ENCODE results near the gene GMDS. TPM values are rescaled to one million over a fixed set of nuclear protein-coding genes. Genes with fewer than 3 reads are reported as not detected.

Gene GMDS
- total RNA-seq, 4 donors from 2014 or later, result 8.7 to 23.1 (median 18.4) TPM

DNA sequence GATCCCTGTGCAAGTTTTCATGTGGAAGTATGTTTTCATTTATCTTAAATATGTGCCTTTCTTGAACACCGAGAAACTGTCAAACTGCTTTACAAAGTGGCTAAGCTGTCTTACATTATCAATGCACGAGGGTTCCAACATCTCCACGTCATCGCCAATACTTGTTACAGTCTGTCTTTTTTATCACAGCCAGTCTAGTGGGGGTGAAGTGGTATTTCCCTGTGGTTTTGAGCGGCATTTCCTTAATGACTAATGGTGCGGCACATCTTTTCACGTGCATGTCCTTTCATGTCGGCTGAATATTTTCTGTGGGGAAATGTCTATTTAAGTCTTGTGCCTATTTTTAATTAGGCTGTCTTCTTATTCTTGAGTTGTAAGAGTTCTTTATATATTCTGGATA is 355.3 kb downstream of the GMDS start:
- no peak overlapping the region for H3K4me3 ChIP-seq (ENCODE audit: low read depth, poor library complexity, severe bottlenecking)
- TF ChIP-seq, protein P1, sequence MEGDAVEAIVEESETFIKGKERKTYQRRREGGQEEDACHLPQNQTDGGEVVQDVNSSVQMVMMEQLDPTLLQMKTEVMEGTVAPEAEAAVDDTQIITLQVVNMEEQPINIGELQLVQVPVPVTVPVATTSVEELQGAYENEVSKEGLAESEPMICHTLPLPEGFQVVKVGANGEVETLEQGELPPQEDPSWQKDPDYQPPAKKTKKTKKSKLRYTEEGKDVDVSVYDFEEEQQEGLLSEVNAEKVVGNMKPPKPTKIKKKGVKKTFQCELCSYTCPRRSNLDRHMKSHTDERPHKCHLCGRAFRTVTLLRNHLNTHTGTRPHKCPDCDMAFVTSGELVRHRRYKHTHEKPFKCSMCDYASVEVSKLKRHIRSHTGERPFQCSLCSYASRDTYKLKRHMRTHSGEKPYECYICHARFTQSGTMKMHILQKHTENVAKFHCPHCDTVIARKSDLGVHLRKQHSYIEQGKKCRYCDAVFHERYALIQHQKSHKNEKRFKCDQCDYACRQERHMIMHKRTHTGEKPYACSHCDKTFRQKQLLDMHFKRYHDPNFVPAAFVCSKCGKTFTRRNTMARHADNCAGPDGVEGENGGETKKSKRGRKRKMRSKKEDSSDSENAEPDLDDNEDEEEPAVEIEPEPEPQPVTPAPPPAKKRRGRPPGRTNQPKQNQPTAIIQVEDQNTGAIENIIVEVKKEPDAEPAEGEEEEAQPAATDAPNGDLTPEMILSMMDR (IDR thresholded peaks at IDR 0.05), result no peak
- 57 to 68% methylated on average over 8 of the region's 8 CpGs for WGBS, 2 donors
- intact Hi-C loops (cut with DNase I; ENCODE audit: low total_unique reads), result no loop called here
- no peak for DNase-seq (ENCODE audit: low spot score in 2 of 2)

DNA sequence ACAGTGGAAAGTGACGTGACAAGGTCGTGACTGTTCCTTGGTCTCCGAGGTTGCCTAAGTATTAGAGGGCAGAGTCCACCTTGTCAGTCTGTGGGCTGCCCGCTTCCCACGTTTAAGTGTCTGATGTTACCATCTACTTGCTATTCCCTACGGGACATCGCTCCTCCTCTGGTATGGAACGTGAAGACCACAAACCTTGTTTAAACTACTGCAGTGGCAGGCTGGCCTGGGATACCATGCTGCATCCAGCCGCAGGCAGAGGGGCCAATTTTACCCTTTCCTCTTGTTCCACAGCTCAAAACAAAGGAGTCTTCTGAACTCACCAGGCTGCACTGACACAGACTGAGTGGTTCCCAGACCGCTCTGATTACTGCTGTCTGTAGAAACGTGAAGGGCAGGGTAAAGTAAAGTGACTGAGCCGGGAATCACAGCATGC is 359.8 kb downstream of the GMDS start:
- 88 to 95% methylated on average over 12 of the region's 12 CpGs for WGBS, 2 donors
- no peak for DNase-seq (ENCODE audit: low spot score in 2 of 2)
- intact Hi-C loops (cut with DNase I; ENCODE audit: low total_unique reads), result no loop called here
- TF ChIP-seq POLR2A (IDR thresholded peaks at IDR 0.05), result no peak
- TF ChIP-seq, protein P1 (IDR thresholded peaks at IDR 0.05), result no peak
- H3K4me3 ChIP-seq (ENCODE audit: low read depth, poor library complexity, severe bottlenecking), result no peak overlapping the region

DNA sequence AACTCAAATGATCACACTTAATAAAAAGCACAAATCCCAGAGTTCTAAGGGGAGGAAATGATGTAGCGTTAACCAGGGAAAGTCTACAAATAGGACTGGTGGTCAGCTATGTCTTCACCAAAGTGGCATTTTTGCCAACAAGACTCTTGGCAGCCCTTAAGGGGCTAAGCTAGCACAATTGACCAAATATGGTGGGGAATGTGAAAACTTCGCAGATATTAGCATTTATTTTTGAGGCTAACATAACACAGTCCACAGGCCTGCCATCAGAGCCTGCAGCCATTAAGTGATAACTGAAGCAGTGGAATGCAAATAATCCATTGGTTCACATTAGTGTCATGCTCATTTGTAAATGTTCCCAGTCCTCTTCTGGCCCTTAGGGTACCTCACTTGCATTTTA is 361.1 kb downstream of the GMDS start:
- DNase-seq (ENCODE audit: low spot score in 2 of 2), result no peak
- TF ChIP-seq POLR2A (IDR thresholded peaks at IDR 0.05), result no peak
- TF ChIP-seq, protein P1 (IDR thresholded peaks at IDR 0.05), result no peak
- WGBS, 2 donors, result 90 to 92% methylated on average over 2 of the region's 2 CpGs
- H3K4me3 ChIP-seq (ENCODE audit: low read depth, poor library complexity, severe bottlenecking), result no peak overlapping the region
- intact Hi-C loops (cut with DNase I; ENCODE audit: low total_unique reads), result no loop called here

DNA sequence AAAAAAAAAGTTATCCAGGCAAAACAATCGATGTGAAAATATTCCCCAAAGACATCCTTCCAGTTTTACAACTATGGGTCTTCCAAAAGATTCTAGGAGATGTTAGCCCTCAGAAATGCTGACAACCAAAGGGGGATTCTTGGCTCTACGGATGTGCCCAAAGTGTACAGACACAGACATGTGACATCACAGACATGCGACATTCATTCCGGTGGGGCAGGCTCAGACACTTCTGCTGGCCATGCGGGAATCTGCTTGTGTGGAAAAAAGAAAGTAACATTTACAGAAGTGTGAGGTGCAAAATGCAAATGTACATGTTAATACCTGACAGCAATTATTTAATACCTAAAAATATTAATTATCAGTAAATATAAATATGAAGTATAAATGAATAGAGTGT is 367.1 kb downstream of the GMDS start:
- no peak for DNase-seq (ENCODE audit: low spot score in 2 of 2)
- intact Hi-C loops (cut with DNase I; ENCODE audit: low total_unique reads), result no loop called here
- no peak for TF ChIP-seq POLR2A (IDR thresholded peaks at IDR 0.05)
- WGBS, 2 donors, result 92 to 93% methylated on average over 5 of the region's 5 CpGs
- H3K4me3 ChIP-seq (ENCODE audit: low read depth, poor library complexity, severe bottlenecking), result no peak overlapping the region

DNA sequence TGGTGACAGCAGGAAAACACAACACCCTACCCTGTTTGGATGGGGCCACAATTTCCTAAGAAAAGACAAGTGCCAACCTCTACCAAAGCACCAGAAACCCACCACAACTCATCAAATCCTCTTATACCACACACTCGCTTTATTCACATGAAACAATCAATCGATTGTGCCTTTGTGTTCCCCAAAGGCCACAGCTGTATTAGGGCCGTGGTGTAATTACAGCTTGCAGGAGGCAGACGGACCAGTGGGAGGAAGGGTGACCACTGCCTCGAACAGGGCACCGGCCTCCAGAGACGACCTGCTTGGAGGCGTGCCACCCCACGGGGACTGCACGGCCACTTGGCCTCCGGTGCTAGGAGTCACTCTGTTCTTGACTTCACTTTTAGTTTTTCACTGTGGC is 371.6 kb downstream of the GMDS start:
- intact Hi-C loops (cut with DNase I; ENCODE audit: low total_unique reads), result no loop called here
- 77 to 92% methylated on average over 11 of the region's 11 CpGs for WGBS, 2 donors
- TF ChIP-seq, protein P1 (IDR thresholded peaks at IDR 0.05), result no peak
- TF ChIP-seq POLR2A (IDR thresholded peaks at IDR 0.05), result no peak
- DNase-seq (ENCODE audit: low spot score in 2 of 2), result no peak
- no peak overlapping the region for H3K4me3 ChIP-seq (ENCODE audit: low read depth, poor library complexity, severe bottlenecking)

GRCh38 chr6:1872649-1873131 is 372.7 kb downstream of the GMDS start:
- TF ChIP-seq POLR2A (IDR thresholded peaks at IDR 0.05), result no peak
- TF ChIP-seq, protein P1 (IDR thresholded peaks at IDR 0.05), result no peak
- intact Hi-C loops (cut with DNase I; ENCODE audit: low total_unique reads), result no loop called here
- 65 to 68% methylated on average over 11 of the region's 11 CpGs for WGBS, 2 donors
- DNase-seq (ENCODE audit: low spot score in 2 of 2), result no peak
- no peak overlapping the region for H3K4me3 ChIP-seq (ENCODE audit: low read depth, poor library complexity, severe bottlenecking)
